Bronchial smooth muscle cell (primary cell): ENCODE results near the gene CHD8. TPM values are rescaled to one million over a fixed set of nuclear protein-coding genes. Genes with fewer than 3 reads are reported as not detected.

Source experiments
- total RNA-seq: library from RNA; depleted of rRNA; stranded (reverse); fragments of >200 nt; gene quantifications from 2 replicates; pipeline ENCODE4 v1.2.1, GENCODE V29; 2014

The CHD8 gene, protein sequence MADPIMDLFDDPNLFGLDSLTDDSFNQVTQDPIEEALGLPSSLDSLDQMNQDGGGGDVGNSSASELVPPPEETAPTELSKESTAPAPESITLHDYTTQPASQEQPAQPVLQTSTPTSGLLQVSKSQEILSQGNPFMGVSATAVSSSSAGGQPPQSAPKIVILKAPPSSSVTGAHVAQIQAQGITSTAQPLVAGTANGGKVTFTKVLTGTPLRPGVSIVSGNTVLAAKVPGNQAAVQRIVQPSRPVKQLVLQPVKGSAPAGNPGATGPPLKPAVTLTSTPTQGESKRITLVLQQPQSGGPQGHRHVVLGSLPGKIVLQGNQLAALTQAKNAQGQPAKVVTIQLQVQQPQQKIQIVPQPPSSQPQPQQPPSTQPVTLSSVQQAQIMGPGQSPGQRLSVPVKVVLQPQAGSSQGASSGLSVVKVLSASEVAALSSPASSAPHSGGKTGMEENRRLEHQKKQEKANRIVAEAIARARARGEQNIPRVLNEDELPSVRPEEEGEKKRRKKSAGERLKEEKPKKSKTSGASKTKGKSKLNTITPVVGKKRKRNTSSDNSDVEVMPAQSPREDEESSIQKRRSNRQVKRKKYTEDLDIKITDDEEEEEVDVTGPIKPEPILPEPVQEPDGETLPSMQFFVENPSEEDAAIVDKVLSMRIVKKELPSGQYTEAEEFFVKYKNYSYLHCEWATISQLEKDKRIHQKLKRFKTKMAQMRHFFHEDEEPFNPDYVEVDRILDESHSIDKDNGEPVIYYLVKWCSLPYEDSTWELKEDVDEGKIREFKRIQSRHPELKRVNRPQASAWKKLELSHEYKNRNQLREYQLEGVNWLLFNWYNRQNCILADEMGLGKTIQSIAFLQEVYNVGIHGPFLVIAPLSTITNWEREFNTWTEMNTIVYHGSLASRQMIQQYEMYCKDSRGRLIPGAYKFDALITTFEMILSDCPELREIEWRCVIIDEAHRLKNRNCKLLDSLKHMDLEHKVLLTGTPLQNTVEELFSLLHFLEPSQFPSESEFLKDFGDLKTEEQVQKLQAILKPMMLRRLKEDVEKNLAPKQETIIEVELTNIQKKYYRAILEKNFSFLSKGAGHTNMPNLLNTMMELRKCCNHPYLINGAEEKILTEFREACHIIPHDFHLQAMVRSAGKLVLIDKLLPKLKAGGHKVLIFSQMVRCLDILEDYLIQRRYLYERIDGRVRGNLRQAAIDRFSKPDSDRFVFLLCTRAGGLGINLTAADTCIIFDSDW (N-terminal part only)
- 41.5 and 42.3 TPM in 2 replicates for total RNA-seq

DNA sequence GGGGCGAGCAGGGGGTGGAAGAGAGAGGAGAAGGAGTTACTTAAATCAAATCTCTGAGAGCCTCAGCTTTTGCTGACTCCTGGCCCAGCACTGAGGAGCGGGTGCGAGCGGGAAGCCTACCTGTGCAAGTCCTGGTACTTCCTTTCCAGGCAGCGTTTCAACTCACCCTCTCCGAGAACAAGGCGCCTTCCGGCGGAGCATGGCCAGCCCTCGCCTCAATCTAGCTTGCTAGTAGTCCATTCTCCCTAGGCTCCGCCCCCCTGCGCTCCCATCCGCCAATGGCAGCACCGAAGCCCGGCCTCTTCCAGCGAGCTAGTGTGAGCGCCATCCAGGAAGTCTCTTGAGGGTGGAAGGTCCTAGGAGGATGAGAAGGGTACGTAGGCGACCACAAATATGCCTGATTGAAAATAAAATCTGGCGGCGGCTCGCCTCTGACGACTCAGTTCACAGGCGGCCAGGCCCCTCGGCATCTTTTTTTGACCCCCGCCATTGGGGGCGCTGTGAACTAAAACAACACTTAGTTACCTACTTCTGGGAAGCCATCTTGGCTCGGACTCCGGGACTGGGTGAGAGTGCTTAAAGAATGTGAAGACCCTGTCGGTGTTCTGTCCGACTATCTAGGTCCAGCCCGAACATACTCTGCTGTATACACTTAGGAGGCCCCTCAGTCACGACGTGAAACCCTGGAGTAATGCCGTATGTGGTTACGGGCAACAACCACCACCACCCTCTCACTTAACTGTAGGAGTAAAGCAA, at the start of gene CHD8:
Gene CHD8, minus strand, starts transcription at position 212 of the 756 bp plus-strand sequence. CDS start 24,480 bp downstream, outside the sequence.

DNA sequence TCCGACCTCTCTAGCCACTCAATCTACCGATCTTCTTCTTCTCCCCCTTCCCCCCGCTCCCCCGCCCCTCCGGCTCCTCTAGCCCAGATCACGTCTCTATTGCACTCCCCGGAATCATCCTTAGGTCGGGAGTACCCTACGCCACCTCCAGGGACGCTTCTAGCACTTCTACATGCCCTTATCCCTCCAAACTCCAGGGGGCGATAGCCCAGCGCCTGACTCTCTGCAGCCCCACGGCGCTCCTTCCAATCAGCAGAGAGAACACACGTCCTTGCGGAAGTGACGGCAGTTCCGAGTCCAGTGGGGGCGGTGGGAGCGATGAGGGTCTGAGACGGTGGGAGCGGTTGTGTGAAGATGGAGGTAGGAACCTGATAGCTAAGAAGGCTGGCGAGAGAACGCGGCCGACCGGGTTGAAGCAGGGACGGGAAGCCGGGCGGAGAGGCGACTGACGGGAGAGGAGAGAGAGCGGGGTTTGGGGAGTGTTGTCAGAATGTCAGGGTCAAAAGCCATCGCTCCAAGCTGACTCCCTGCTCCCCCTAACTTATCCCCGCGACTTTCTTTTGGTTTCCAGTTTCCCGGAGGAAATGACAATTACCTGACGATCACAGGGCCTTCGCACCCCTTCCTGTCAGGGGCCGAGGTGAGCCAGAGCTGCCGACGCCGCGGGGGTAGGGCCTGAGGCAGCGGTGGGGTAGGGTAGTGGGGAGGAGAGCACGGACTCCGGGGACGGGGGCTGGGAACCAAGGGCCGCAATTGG, 21.2 kb upstream of the CHD8 start, which contains the start of the genes RAB2B and TOX4:
Gene RAB2B, minus strand, starts transcription at position 35 of the 757 bp plus-strand sequence. CDS start 87 bp downstream, outside the sequence.
Gene TOX4, plus strand, starts transcription at position 271 of the 757 bp plus-strand sequence. Its CDS starts 84 bp downstream, at position 355.

GRCh38 chr14:21383848-21384493, 72.0 kb downstream of the CHD8 start, which contains the start of gene SUPT16H:
Gene SUPT16H (minus strand): TSS chr14:21384019. CDS start chr14:21383927, 92 bp downstream.

Other genes with a start within 250 kb of the CHD8 start
- gene HNRNPC, start 186.7 kb downstream of the CHD8 start, total RNA-seq, result 581 and 824 TPM in 2 replicates
- 0.16 TPM in 1 of 2 replicates, not detected in the other for gene RPGRIP1, start 176.0 kb downstream of the CHD8 start, total RNA-seq
- gene SUPT16H, start 72.1 kb downstream of the CHD8 start, total RNA-seq, result 61.8 and 70.7 TPM in 2 replicates
- 16.9 and 26.6 TPM in 2 replicates for gene RAB2B, start 20.8 kb upstream of the CHD8 start, total RNA-seq
- gene TOX4, start 21.1 kb upstream of the CHD8 start, total RNA-seq, result 20.2 and 31.8 TPM in 2 replicates
- 36.7 and 54.0 TPM in 2 replicates for gene METTL3, start 55.2 kb upstream of the CHD8 start, total RNA-seq
- gene SALL2, start 70.2 kb upstream of the CHD8 start, total RNA-seq, result 2.9 and 3.6 TPM in 2 replicates
- gene OR10G3, start 124.0 kb upstream of the CHD8 start, total RNA-seq, result not detected in 2 replicates
- gene OR10G2, start 178.8 kb upstream of the CHD8 start, total RNA-seq, result not detected in 2 replicates
- gene OR4E2, start 197.7 kb upstream of the CHD8 start, total RNA-seq, result not detected in 2 replicates
- gene OR4E1, start 217.7 kb upstream of the CHD8 start, total RNA-seq, result not detected in 2 replicates